Limb (tissue), 2 donors: ENCODE results near the gene EXOC6.
"Not testable (repeated sequence)": the region's sequence is repeated elsewhere in the genome, so short reads cannot be mapped to it uniquely, and the experiment has no call there.

Experiments
- DNase-seq, 2 donors: peaks; one replicate each; pipeline ENCODE4 v3.0.0-alpha.2; 2016; ENCODE audit errors: extremely low spot score in 2 of 2

EXOC6 gene

DNA sequence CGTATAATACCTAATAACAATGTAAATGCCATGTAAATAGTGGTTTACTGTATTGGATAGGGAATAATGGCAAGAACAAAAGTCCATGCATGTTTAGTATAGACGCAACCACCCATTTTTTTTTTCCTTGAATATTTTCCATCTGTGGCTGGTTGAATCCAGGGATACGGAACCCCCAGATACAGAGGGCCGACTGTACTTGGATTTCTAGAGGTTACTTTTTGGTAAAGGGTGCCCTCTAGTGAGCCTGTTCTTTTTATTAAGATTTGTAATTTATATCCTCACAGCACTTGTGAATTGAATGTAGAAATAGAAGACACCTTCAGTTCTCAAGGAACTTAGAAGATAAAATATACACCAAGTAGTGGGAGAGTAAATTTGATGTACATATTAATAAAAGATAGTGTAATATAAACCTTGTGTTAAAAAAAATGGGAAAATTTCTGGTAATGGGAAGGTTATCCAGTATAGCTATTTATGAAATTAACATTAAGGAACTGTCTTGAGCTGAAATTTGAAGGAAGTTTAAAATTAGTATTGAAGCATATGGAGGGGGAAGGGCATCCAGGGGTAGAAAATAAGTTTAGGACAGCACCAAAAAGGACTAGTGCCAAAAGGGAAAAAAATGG is 32.0 kb downstream of the EXOC6 start:
- DNase-seq, result peak in 1 of 2 donors; percentile 71

DNA sequence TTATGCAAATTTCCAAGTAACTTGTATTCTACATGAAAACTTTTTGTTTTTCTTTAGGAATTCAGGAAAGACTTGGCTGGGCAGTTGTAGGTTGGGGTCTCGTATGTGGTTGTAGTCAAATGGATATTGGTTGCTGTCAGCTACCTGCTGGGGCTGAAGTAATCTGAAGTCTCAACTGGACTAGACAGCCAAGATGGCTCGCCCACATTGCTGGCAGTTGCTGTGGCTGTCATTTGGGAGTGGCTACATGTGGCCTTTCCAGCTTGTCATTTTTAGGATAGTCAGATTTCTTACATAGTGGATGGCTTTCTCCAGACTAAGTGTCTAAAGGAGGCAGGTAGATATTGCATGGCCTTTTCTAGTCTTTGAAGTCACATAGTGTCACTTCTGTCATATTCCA is 32.6 kb downstream of the EXOC6 start:
- no peak for DNase-seq

- DNase-seq, result no peak
These were observed 38.1 kb downstream of the EXOC6 start for GRCh38 chr10:92886334-92886961.

GRCh38 chr10:92890471-92890870 is 42.2 kb downstream of the EXOC6 start:
- no peak for DNase-seq

- no peak for DNase-seq
These were observed 43.8 kb downstream of the EXOC6 start for GRCh38 chr10:92891885-92892690.

DNA sequence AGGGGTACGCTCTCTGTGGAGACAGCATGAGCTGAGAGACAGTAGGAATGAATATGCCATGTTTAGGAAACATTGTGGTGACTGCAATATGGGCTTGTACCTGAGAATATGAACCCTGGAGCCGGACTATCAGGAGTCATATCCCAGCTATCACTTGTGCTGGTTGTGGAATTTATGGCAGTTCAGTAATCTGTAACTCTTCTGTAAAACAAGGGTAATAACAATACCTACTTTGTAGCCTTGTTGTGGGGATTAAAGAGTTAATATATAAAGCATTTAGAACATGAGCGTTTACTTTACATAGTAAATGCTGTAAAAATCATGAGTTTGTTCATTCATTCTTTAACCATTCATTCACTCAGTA is 44.4 kb downstream of the EXOC6 start:
- DNase-seq, result no peak

GRCh38 chr10:92894081-92894655 is 45.8 kb downstream of the EXOC6 start:
- no peak for DNase-seq

- no peak for DNase-seq
These were observed 49.6 kb downstream of the EXOC6 start for GRCh38 chr10:92897916-92898315.

GRCh38 chr10:92901819-92902251 is 53.5 kb downstream of the EXOC6 start:
- no peak for DNase-seq

DNA sequence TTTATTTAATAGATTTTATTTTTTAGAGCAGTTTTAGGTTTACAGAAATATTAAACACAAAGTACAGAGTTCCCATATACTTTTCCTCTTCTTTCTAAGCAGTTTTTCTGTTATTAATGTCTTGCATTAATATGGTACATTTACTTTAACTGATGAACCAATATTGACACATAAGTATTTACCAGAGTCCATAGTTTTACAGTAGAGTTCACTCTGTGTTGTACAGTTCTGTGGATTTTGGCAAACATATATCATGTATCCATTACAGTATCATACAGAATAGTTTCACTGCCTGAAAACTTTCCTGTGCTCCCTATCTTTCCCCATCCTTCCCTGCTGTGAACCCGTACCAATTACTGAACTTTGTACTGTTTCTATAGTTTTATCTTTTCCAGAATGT is 55.3 kb downstream of the EXOC6 start:
- DNase-seq, result no peak

DNA sequence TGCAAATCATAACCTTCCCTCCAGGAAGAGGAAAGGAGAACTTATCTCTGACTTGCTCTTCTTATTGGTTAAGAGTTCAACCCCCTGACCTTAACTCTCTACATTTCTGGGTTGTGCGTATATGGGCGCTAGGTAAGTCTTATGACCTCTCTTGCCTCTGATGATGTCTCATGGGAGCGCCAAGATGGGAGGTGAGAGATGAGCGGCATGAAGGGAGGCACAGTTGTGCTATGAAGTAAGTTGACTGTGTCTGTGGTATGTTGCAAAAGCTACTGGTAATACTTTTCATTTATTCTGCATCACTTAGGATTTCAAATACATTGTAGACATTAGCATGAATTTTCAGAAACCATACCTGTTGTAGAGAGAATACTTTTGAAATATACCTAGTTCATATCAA is 59.0 kb downstream of the EXOC6 start:
- no peak for DNase-seq

DNA sequence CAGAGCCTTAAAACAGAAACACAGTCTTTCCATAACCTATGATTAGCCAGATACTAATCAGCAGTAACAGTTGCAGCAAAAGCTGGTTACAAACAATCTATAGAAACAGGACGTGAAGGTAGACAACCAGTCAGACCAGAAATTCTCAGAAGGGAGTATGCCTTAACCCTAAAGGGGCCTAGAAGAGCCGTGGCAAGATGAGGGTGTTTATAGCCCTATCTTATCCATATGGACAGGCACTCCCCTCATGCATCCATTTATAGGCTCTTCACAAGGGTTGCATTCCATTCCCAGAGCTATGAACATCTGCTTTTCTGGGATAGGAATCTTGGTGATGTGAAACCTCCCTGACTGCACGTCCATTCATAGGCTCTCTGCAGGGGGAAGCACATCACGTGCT is 64.3 kb downstream of the EXOC6 start:
- DNase-seq, result not testable (repeated sequence)

- DNase-seq, result no peak
These were observed 65.7 kb downstream of the EXOC6 start for GRCh38 chr10:92913973-92914372.

GRCh38 chr10:92914478-92915325 is 66.4 kb downstream of the EXOC6 start:
- peak; percentile 24 to 51 for DNase-seq

DNA sequence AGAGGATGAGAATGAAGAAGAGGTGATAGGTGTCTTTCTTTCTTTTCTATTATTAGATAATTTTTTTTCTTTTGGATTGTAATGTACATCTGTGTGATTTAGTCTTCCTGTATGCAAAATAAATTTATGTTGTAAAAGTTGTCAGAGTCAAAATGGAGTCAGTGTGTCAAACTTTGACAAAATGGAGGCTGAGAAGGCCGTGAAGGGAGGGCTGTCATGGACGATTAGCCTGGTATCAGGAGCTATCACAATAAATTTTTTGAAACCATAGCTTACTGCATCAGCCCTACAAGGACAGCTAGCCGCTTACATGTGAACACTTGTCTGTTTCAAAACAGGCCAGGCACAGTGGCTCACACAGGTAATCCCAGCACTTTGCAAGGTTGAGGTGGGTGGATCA is 67.6 kb downstream of the EXOC6 start:
- no peak for DNase-seq

DNA sequence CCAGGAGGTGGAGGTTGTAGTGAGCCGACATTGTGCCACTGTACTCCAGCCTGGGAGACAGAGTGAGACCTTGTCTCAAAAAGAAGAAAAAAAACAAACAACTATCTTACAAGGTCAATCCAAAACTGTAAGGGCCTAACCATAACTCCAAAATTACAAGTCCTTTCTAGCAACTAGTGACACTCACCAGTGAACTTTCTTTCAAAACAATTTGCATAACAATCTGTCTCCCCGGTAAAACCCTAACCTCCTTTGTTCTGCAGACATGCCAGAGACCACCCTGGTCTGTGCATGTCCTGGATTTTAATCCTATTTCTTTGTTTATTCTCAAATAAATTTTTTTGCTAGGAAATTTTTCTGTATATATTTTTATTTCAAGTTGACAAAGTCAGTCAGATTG is 68.1 kb downstream of the EXOC6 start:
- no peak for DNase-seq

- DNase-seq, result no peak
These were observed 70.3 kb downstream of the EXOC6 start for GRCh38 chr10:92918603-92919002.

GRCh38 chr10:92920866-92921265 is 72.5 kb downstream of the EXOC6 start:
- no peak for DNase-seq

- no peak for DNase-seq
These were observed 75.1 kb downstream of the EXOC6 start for GRCh38 chr10:92923416-92923815.

DNA sequence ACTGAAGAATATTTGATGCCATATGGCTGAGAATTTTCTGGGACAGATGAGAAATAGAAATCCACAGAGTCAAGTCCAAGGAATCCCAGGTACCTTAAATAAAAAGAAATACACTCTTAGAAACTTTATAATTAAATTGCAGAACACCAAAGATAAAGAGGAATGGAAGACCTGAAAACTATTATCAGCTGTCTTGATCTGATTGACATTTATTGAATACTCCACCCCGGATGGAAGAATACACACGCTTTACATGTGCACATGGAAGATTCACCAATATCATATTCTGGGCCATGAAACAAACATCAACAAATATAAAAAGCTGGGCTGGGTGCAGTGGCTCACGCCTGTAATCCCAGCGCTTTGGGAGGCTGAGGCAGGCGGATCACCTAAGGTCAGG is 81.6 kb downstream of the EXOC6 start:
- no peak for DNase-seq

- DNase-seq, result no peak
These were observed 83.3 kb downstream of the EXOC6 start for GRCh38 chr10:92931597-92931996.
